Measurements from ENCODE around the gene VTCN1. TPM values are rescaled to one million over a fixed set of nuclear protein-coding genes. Genes with fewer than 3 reads are reported as not detected.

Gene VTCN1
- total and polyA plus RNA-seq, 4 donors, result 0.23 to 0.38 TPM; not detected in 2

DNA sequence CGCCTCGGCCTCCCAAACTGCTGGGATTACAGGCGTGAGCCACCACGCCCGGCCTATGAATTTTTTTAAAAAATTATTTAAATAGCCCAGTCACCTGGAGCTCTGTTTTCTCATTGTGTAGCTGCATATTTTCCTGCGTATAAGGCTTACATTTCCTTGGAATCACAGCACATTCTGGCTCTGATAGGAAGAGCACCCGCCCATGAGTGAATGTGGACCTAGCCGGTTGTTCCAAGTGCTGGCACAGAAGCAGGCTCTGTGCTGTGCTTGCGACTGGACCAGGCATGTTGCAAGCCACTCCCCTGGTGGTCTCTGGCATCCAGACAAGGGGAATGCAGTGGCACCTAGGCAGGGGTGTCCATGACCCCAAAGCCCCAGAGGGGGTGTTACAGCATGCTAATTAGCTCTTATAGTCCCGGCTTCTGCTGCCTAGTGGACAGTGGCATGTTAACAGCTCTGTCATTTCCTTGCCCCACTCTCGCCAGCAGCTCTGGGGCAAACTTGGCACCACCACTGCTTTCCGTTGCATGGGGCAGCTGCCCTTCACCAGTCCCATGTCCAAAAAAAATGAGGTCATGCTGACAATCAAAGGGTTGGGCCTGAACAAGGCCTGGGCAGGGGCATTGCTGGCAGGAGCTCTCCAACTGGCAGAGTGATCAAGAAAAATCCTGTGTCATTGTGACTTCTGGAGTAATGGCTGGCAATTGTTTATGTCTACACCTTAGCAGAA, 5.2 kb upstream of the VTCN1 start:
- intact Hi-C loops (cut with DNase I), result no loop called here
- no peaks in the 10 kb centered on the region for H3K36me3 ChIP-seq (ENCODE audit: control insufficient read depth in 1 of 2, insufficient read depth in 2 of 2, low read length in 1 of 2)
- no peak overlapping the region for H3K27ac ChIP-seq (ENCODE audit: low read depth in 1 of 2, low read length in 2 of 2)
- peaks cover 2% of the 10 kb centered on the region for H3K9me3 ChIP-seq (ENCODE audit: control insufficient read depth, low read length)
- WGBS, 2 donors, result 20 to 30% methylated on average over 10 to 11 of the region's 12 CpGs
- DNase-seq (peak in 1 of 2 donors; percentile 75), ATAC-seq (ENCODE audit: low FRiP score) (peak; percentile 63)
- no peaks in the 10 kb centered on the region for H3K4me1 ChIP-seq (ENCODE audit: control insufficient read depth in 1 of 2, insufficient read depth in 2 of 2, low read length in 2 of 2)
- no peak overlapping the region for H3K4me3 ChIP-seq (ENCODE audit: low read length in 2 of 2)
- no peaks in the 10 kb centered on the region for H3K27me3 ChIP-seq (ENCODE audit: control insufficient read depth in 1 of 2, insufficient read depth in 2 of 2, low read length in 1 of 2)

DNA sequence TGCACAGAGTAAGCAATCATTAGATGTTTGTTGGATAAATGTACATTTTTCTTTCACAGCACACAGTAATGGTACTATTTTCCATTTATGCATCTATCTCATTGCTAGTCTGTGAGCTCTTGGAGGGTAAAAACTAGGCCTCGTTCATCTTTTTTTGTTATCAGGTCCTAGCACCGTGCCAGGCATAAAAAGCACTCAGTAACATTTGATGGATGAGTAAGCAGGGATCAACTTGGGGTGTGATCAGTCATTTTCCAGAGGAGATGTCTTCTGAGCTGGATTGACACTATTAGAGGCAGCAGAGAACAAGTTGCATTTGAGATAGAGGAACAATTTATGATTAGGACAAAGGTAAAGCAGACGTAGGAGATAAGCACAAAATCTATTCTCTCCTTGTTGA, 4.3 kb upstream of the VTCN1 start:
- ATAC-seq (ENCODE audit: low FRiP score), result no peak

DNA sequence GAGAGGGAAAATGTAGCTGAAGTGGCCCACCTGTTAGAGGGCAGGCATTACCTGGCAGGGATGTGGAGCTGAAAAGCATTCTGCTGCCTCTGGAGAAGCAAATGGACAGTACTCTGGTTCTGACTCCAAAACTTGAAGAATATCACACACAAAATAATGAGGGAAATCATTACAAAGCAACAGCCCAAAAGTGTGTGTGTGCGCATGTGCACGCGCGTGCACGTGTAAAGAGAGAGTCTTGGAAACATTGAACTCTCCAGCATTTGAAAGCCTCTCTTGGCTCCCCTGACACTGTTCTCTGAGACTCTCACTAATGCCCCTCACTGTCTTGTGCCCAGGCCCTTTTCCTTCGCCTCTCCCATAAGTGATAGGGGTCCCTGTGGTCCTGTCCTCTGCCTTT, 2.3 kb upstream of the VTCN1 start:
- Histone ChIP-seq H3K9me3 (ENCODE audit: control insufficient read depth, low read length) (peaks cover 2% of the 10 kb centered on the region), H3K4me1 (ENCODE audit: control insufficient read depth in 1 of 2, insufficient read depth in 2 of 2, low read length in 2 of 2) (no peaks in the 10 kb centered on the region), H3K36me3 (ENCODE audit: control insufficient read depth in 1 of 2, insufficient read depth in 2 of 2, low read length in 1 of 2) (no peaks in the 10 kb centered on the region), H3K27ac (ENCODE audit: low read depth in 1 of 2, low read length in 2 of 2) (no peak overlapping the region), H3K27me3 (ENCODE audit: control insufficient read depth in 1 of 2, insufficient read depth in 2 of 2, low read length in 1 of 2) (no peaks in the 10 kb centered on the region), H3K4me3 (ENCODE audit: low read length in 2 of 2) (no peak overlapping the region)
- intact Hi-C loops (cut with DNase I), result no loop called here
- no peak for ATAC-seq (ENCODE audit: low FRiP score)
- 95 to 97% methylated on average over 6 of the region's 6 CpGs for WGBS, 2 donors
- DNase-seq, result no peak

More for the DNA sequence above, 4.3 kb upstream of the VTCN1 start:
- peaks cover 2% of the 10 kb centered on the region for H3K9me3 ChIP-seq (ENCODE audit: control insufficient read depth, low read length)
- WGBS, 2 donors, result 62 to 67% methylated on average over 3 of the region's 3 CpGs
- no peak overlapping the region for H3K27ac ChIP-seq (ENCODE audit: low read depth in 1 of 2, low read length in 2 of 2)
- no peaks in the 10 kb centered on the region for H3K27me3 ChIP-seq (ENCODE audit: control insufficient read depth in 1 of 2, insufficient read depth in 2 of 2, low read length in 1 of 2)
- H3K4me1 ChIP-seq (ENCODE audit: control insufficient read depth in 1 of 2, insufficient read depth in 2 of 2, low read length in 2 of 2), result no peaks in the 10 kb centered on the region
- no peak overlapping the region for H3K4me3 ChIP-seq (ENCODE audit: low read length in 2 of 2)
- no peaks in the 10 kb centered on the region for H3K36me3 ChIP-seq (ENCODE audit: control insufficient read depth in 1 of 2, insufficient read depth in 2 of 2, low read length in 1 of 2)
- no peak for DNase-seq
- intact Hi-C loops (cut with DNase I), result no loop called here

DNA sequence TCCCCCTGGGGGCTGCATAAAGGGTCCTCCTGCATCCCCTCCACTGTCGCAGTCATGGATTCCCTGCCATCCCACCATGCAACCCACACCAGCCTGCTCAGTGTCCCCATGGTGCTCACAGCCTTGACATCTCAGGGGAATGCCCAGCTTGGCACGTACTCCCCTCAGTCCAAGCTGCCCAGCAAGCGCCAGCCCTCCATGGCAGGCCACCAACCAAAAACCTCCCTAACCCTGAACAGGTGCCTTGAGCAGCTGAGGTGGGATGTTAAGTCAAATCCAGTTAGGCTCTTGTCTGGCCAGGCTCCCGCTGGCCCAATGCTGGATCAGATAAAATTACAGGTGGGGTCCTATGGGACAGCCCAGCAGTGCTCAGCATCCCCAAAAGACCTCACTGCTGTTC, 341 bp downstream of the VTCN1 start:
- Histone ChIP-seq H3K4me3 (ENCODE audit: low read length in 2 of 2) (no peak overlapping the region), H3K27me3 (ENCODE audit: control insufficient read depth in 1 of 2, insufficient read depth in 2 of 2, low read length in 1 of 2) (no peaks in the 10 kb centered on the region), H3K27ac (ENCODE audit: low read depth in 1 of 2, low read length in 2 of 2) (no peak overlapping the region), H3K4me1 (ENCODE audit: control insufficient read depth in 1 of 2, insufficient read depth in 2 of 2, low read length in 2 of 2) (no peaks in the 10 kb centered on the region), H3K36me3 (ENCODE audit: control insufficient read depth in 1 of 2, insufficient read depth in 2 of 2, low read length in 1 of 2) (no peaks in the 10 kb centered on the region), H3K9me3 (ENCODE audit: control insufficient read depth, low read length) (no peaks in the 10 kb centered on the region)
- WGBS, 2 donors, result 78 to 82% methylated on average over 4 of the region's 4 CpGs
- ATAC-seq (ENCODE audit: low FRiP score) (no peak), DNase-seq (no peak)
- intact Hi-C loops (cut with DNase I), result no loop called here

DNA sequence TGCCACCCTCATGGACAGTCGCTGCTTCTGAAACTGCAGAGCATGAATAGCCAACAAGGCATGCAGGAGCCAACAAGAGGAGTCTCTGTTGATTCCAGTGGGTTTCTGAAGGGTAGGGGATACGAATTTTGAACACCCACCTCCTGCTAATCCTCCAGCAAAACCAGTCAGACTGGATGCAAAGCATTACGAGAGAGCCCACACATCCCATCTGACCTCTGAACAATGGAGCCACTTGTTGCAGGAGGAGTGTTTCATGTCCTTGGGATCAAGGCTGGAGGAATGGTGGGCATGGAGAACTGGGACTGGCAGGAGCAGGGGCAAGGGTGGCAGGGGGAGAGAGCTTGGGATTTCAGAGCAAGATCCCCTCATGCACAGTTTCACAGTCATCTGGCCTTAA, 1.6 kb downstream of the VTCN1 start:
- ATAC-seq (ENCODE audit: low FRiP score) (no peak), DNase-seq (no peak)
- Histone ChIP-seq H3K9me3 (ENCODE audit: control insufficient read depth, low read length) (no peaks in the 10 kb centered on the region), H3K27ac (ENCODE audit: low read depth in 1 of 2, low read length in 2 of 2) (no peak overlapping the region), H3K36me3 (ENCODE audit: control insufficient read depth in 1 of 2, insufficient read depth in 2 of 2, low read length in 1 of 2) (no peaks in the 10 kb centered on the region), H3K4me3 (ENCODE audit: low read length in 2 of 2) (no peak overlapping the region), H3K27me3 (ENCODE audit: control insufficient read depth in 1 of 2, insufficient read depth in 2 of 2, low read length in 1 of 2) (no peaks in the 10 kb centered on the region), H3K4me1 (ENCODE audit: control insufficient read depth in 1 of 2, insufficient read depth in 2 of 2, low read length in 2 of 2) (no peaks in the 10 kb centered on the region)
- intact Hi-C loops (cut with DNase I), result no loop called here
- 78 to 85% methylated on average over 3 of the region's 3 CpGs for WGBS, 2 donors

DNA sequence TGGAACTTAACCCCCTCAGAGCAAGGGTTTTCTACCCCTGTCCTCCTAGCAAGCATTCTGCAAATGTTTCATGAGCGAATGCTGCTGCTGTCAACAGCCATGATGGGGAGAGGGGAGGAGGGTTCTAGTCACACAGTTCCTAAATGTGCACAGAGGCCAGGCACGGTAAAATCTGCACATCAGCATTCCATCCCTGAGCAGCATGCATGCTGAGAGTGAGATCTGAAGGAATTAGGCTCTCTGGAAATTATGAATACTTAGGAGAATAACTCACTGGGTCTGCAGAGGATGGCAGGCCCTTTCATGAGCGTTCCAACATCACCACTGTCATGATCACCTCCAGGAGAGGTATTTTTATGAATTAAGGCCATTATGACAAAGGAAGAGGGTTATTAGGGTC, 2.1 kb downstream of the VTCN1 start:
- ATAC-seq (ENCODE audit: low FRiP score), result no peak
- intact Hi-C loops (cut with DNase I), result no loop called here
- Histone ChIP-seq H3K27ac (ENCODE audit: low read depth in 1 of 2, low read length in 2 of 2) (no peak overlapping the region), H3K27me3 (ENCODE audit: control insufficient read depth in 1 of 2, insufficient read depth in 2 of 2, low read length in 1 of 2) (no peaks in the 10 kb centered on the region), H3K4me1 (ENCODE audit: control insufficient read depth in 1 of 2, insufficient read depth in 2 of 2, low read length in 2 of 2) (no peaks in the 10 kb centered on the region), H3K36me3 (ENCODE audit: control insufficient read depth in 1 of 2, insufficient read depth in 2 of 2, low read length in 1 of 2) (no peaks in the 10 kb centered on the region), H3K4me3 (ENCODE audit: low read length in 2 of 2) (no peak overlapping the region), H3K9me3 (ENCODE audit: control insufficient read depth, low read length) (no peaks in the 10 kb centered on the region)
- DNase-seq, result no peak
- WGBS, 2 donors, result 67 to 85% methylated on average over 3 of the region's 3 CpGs

DNA sequence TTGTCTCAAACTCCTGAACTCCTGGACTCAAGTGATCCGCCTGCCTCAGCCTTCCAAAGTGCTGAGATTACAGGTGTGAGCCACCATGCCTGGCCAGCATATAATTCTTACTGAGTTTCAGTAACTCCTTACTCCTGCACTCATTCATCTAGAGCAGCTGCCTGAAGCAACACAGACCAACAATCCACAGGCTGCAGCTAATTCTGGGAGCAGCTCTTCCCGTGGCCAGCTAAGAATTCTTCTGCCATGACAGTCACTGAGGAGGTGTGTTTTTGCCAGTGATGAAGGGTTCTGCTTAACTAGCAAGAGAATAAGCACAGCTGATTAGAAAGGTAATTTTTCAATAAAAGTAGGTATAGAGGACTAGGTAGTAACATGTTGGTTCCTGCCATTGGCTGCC, 5.4 kb downstream of the VTCN1 start:
- no peak overlapping the region for H3K27ac ChIP-seq (ENCODE audit: low read depth in 1 of 2, low read length in 2 of 2)
- WGBS, 2 donors, result 62 to 66% methylated on average over 2 of the region's 2 CpGs
- ATAC-seq (ENCODE audit: low FRiP score) (no peak), DNase-seq (no peak)
- H3K9me3 ChIP-seq (ENCODE audit: control insufficient read depth, low read length), result no peaks in the 10 kb centered on the region
- intact Hi-C loops (cut with DNase I), result no loop called here
- no peaks in the 10 kb centered on the region for H3K4me1 ChIP-seq (ENCODE audit: control insufficient read depth in 1 of 2, insufficient read depth in 2 of 2, low read length in 2 of 2)
- H3K4me3 ChIP-seq (ENCODE audit: low read length in 2 of 2), result no peak overlapping the region
- H3K27me3 ChIP-seq (ENCODE audit: control insufficient read depth in 1 of 2, insufficient read depth in 2 of 2, low read length in 1 of 2), result no peaks in the 10 kb centered on the region
- H3K36me3 ChIP-seq (ENCODE audit: control insufficient read depth in 1 of 2, insufficient read depth in 2 of 2, low read length in 1 of 2), result no peaks in the 10 kb centered on the region

DNA sequence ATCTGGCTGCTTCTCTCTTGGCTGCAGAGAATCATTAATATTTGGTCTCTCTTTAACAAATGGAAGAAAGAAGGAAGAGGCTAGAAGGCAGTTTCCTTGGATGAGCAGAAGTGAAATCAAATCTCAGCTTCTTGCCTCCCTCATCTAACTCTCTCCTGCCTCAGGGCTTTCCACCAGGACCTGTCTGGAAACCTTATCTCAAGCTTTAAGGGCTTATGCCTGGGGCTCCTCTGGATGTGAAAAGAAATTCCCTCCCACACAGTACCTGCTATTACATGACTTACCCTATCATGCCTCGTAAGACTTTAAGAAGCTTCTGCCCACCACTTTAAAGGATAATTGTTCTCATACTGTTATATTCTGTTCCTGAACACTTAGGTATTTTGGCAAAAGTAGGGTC, 8.9 kb downstream of the VTCN1 start:
- 74 to 78% methylated on average over 1 of the region's 1 CpG for WGBS, 2 donors
- H3K27me3 ChIP-seq (ENCODE audit: control insufficient read depth in 1 of 2, insufficient read depth in 2 of 2, low read length in 1 of 2), result peaks cover 0 to 3% of the 10 kb centered on the region in 2 donors
- no peaks in the 10 kb centered on the region for H3K9me3 ChIP-seq (ENCODE audit: control insufficient read depth, low read length)
- no peak for ATAC-seq (ENCODE audit: low FRiP score)
- H3K36me3 ChIP-seq (ENCODE audit: control insufficient read depth in 1 of 2, insufficient read depth in 2 of 2, low read length in 1 of 2), result no peaks in the 10 kb centered on the region
- no peak overlapping the region for H3K27ac ChIP-seq (ENCODE audit: low read depth in 1 of 2, low read length in 2 of 2)
- DNase-seq, result no peak
- intact Hi-C loops (cut with DNase I), result no loop called here
- no peak overlapping the region for H3K4me3 ChIP-seq (ENCODE audit: low read length in 2 of 2)
- H3K4me1 ChIP-seq (ENCODE audit: control insufficient read depth in 1 of 2, insufficient read depth in 2 of 2, low read length in 2 of 2), result no peaks in the 10 kb centered on the region

DNA sequence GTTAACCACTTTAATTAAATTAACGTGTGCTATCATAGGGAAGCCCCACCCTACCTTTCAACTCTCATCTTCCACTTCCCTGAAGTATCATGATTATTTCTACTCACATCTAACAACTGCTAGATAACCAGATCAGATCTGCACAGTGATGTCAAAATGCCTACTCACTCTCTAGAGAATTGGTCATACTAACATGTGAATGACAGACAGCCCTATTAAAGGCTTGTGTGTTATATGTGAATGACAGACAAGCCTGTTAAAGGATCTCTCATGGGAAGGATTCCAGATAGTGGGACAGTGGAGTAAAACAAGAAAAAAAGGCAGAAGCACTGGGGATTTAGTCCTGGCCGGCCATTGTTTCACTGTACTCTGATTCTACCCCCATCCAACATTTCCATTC, 12.6 kb downstream of the VTCN1 start:
- Histone ChIP-seq H3K36me3 (ENCODE audit: control insufficient read depth in 1 of 2, insufficient read depth in 2 of 2, low read length in 1 of 2) (no peaks in the 10 kb centered on the region), H3K27me3 (ENCODE audit: control insufficient read depth in 1 of 2, insufficient read depth in 2 of 2, low read length in 1 of 2) (peaks cover 0 to 3% of the 10 kb centered on the region in 2 donors), H3K9me3 (ENCODE audit: control insufficient read depth, low read length) (no peaks in the 10 kb centered on the region), H3K4me3 (ENCODE audit: low read length in 2 of 2) (no peak overlapping the region), H3K27ac (ENCODE audit: low read depth in 1 of 2, low read length in 2 of 2) (no peak overlapping the region), H3K4me1 (ENCODE audit: control insufficient read depth in 1 of 2, insufficient read depth in 2 of 2, low read length in 2 of 2) (no peaks in the 10 kb centered on the region)
- ATAC-seq (ENCODE audit: low FRiP score), result no peak
- 85 to 86% methylated on average over 2 of the region's 2 CpGs for WGBS, 2 donors
- no peak for DNase-seq
- intact Hi-C loops (cut with DNase I), result no loop called here

Data from aorta (tissue), 5 donors.